Fibroblast of skin of back (primary cell): ENCODE measurements around the gene PAN2.
"Not testable (repeated sequence)": the region's sequence is repeated elsewhere in the genome, so short reads cannot be mapped to it uniquely, and the experiment has no call there.

Experiments
- DNase-seq: peaks from one replicate; pipeline ENCODE4 v3.0.0-alpha.2; 2013

The PAN2 gene

DNA sequence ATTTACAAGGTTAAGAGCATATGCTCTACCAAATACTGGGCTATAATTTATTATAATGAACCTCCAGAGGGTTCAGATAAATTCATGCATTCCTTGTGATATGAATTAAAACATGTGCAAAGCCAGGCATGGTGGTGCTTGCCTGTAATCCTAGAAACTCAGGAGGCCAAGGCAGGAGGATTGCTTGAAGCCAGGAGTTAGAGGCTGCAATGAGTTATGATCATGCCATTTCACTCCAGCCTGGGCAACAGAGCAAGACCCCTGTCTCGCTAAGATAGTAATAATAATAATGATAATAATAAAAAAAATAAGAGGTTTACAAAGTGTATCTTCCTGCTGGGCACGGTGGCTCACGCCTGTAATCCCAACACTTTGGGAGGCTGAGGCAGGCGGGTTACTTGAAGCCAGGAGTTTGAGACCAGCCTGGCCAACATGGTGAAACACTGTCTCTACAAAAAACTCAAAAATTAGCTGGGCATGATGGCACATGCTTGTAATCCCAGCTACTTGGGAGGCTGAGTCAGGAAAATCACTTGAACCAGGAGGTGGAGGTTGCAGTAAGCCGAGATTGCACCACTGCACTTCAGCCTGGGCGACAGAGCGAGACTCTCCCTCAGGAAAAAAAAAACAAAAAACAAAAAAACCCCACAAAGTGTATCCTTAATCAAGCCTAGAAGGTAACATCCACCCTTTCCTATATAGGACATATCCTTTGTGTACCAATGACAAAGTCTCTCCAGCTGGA, 26.4 kb downstream of the PAN2 start:
- no peak for DNase-seq

DNA sequence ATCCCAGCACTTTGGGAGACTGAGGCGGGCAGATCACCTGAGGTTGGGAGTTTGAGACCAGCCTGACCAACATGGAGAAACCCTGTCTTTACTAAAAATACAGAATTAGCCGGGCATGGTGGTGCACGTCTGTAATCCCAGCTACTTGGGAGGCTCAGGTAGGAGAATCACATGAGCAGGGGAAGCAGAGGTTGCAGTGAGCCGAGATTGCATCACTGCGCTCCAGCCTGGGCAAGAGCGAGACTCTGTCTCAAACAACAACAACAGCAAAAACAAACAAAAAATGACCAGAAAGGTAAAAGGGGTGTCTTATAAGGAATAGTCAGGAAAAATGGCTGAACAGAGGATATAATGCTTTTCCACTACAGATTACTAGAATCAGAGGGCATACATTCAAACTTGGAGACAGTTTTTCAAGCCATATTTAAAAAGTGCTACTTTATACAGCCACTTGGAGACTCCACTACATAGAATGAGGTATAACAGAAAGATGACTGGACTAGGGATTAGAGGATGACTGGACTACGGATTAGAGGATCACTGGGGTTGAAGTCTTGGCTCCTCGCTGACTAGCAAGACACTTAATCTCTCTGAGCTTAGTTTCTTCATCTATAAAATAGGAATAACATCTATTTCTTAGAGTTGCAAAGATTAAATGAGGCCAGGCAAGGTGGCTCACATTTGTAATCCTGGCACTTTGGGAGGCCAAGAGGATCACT, 28.8 kb downstream of the PAN2 start:
- no peak for DNase-seq

DNA sequence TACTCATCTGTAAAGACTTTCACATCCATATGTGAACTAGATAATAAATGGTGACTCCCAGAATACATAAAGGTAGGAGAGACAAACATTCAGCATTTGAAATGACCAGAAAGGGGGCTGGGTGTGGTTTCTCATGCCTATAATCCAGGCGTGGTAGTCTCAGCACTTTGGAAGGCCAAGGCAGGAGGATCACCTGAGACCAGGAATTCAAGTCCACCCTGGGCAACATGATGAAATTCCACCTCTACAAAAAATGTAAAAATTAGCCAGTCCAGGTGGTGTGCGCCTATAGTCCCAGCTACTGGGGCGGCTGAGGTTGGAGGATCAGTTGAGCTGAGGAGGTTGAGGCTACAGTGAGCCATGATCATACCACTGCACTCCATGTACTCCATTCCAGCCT, 29.5 kb downstream of the PAN2 start:
- DNase-seq: no peak

- no peak for DNase-seq
Measured at GRCh38 chr12:56300644-56301464, 32.9 kb downstream of the PAN2 start.

GRCh38 chr12:56299853-56300643, 33.8 kb downstream of the PAN2 start, which contains the start of gene CS:
CS (minus strand) TSS chr12:56300330; CDS start chr12:56300201, 129 bp downstream.
- peak; percentile 98 for DNase-seq

- DNase-seq: no peak
Measured at GRCh38 chr12:56299308-56299852, 34.4 kb downstream of the PAN2 start.

- DNase-seq: no peak
Measured at GRCh38 chr12:56298828-56299227, 35.0 kb downstream of the PAN2 start.

GRCh38 chr12:56297400-56297799, 36.4 kb downstream of the PAN2 start:
- DNase-seq: no peak

- no peak for DNase-seq
Measured at GRCh38 chr12:56296295-56296694, 37.5 kb downstream of the PAN2 start.

- no peak for DNase-seq
Measured at GRCh38 chr12:56293795-56294194, 40.0 kb downstream of the PAN2 start.

DNA sequence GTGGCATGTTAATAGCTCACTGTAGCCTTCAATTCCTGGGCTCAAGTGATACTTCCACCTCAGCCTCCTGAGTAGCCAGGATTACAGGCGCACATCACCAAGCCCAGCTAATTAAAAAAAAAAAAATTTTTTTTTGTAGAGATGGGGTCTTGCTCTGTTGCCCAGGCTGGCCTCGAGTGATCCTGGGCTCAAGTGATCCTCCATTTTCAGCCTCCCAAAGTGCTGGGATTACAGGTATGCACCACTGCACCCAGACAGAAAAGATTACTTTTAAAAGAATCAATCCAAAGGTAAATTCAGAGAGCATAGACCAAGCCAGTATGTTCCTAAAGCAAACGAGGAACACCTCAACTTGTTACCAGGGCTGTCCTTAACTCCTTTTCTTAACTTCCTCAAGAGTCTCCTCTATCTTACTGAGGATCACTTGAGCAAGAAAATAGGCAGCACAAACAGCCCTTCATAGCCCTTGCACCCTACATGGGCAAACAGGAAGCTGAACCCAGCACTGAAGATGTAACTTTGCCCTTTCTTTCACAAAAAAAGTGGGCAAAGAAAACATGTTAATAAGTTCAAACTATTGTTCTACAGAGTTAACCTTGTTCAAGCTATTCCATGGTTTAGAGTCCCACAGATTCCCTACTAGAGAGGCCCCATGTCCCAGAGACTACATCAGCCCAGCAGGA, 45.0 kb downstream of the PAN2 start:
- no peak for DNase-seq

DNA sequence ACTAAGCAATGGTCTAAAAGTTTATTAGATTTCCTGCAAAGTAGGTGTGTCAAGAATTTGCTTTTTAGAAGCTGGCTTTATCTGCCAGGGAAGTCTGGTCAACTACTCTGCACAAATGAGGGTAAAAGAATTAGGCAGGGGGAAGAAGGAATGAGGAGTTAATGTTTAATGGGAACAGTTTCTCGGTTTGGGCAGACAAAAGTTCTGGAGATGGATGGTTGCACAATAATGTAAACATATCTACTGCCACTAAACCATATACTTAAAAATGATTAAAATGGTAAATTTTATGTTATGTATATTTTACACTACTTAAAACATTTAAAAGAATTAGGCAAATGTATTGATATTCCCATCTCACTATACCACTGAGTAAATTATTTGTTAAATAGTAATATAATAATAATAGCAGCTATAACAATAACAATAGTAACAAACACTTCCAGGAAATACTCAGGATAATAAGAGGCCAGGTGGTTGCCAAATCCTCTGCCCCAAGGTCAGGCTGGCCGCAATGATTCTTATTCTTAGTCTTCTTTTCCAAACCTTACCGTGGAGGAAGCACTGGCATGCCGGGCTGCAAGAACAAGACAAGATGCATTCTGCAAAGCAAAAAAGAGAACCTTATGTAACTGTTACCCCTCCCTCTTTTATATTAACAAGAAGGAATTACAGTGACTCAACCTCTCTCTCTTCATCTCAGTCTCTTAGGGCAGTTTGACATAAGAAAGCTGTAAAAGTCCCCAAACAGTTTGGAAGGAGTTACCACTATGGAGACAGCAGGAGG, 47.6 kb downstream of the PAN2 start:
- no peak for DNase-seq

GRCh38 chr12:56284263-56284662, 49.5 kb downstream of the PAN2 start:
- DNase-seq: not testable (repeated sequence)

- no peak for DNase-seq
Measured at GRCh38 chr12:56282579-56282978, 51.2 kb downstream of the PAN2 start.

DNA sequence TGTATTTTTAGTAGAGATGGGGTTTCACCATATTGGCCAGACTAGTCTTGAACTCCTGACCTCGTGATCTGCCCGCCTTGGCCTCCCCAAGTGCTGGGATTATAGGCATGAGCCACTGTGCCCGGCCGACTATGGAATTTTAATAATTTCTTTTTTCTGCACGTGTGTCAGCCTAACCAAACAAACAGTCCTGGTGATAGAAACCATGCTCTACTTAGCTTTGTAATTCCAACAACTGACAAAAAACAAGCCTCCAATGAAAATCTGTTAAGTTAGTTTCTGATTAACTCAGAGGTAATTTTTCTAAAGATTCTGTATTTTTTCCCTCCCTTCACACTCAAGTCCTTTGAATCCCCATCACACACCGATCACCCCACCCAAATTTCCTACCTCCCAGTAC, 51.8 kb downstream of the PAN2 start:
- no peak for DNase-seq

- no peak for DNase-seq
Measured at GRCh38 chr12:56280849-56281248, 53.0 kb downstream of the PAN2 start.

GRCh38 chr12:56278905-56279304, 54.9 kb downstream of the PAN2 start:
- no peak for DNase-seq

DNA sequence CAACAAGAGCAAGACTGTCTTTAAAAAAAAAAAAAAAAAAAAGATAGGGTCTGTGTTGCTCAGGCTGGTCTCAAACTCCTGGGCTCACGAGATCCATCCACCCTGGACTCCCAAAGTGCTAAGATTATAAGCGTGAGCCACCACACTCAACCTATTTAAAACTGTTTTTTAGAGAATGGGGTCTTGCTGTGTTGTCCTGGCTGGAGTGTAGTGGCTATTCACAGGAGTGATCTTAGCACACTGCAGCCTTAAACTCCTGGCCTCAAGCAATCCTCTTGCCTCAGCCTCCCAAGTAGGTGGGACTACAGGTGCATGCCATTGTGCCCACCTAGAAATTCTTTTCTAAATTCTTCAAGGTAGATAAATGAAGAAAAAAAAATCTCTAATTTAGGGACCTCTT, 59.5 kb downstream of the PAN2 start:
- no peak for DNase-seq

DNA sequence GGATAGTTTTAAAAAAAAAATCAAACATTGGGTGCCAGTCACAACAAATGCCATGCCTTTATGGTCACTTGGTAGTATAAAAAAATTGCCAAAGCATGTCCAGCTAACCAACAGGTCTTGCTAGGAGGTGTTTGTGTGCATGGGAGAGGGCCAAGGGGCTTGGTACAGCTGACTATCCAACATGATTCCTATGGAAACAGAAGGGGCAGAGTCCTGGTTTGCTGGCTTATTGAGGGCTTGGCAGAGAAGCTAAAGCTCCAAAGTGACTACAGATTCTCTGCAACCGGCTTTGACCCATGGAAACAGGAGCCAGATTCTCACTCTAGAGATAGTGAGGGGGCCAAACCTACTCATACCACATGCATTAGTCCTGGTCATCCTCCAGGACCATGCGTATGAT, 61.3 kb downstream of the PAN2 start:
- not testable (repeated sequence) for DNase-seq

GRCh38 chr12:56271031-56271430, 62.8 kb downstream of the PAN2 start:
- DNase-seq: peak; percentile 33
